PFSK-1 (cell line): ENCODE measurements around the gene ONECUT3.

ENCODE experiments used
- FOXP2 ChIP-seq: optimal IDR thresholded peaks from 2 replicates; pipeline ENCODE3; 2011; ENCODE audit warnings: borderline replicate concordance, control low read depth, inconsistent platforms; ENCODE audit not compliant: insufficient read depth; ENCODE audit errors: extremely low read length, extremely low read depth
- POLR2AphosphoS5 ChIP-seq: IDR thresholded peaks from 2 replicates; pipeline ENCODE4 v1.6.1; 2012; ENCODE audit warnings: low read depth, mild to moderate bottlenecking, control low read depth, low read length, moderate library complexity
- REST ChIP-seq, 2 experiments: IDR thresholded peaks; 2 replicates each; pipeline versions ENCODE4 v1.6.1 to v1.8.0; 2011 to 2012; ENCODE audit warnings: low read depth in 2 of 2, low read length in 2 of 2, control low read depth in 1 of 2, inconsistent platforms in 1 of 2, mild to moderate bottlenecking in 1 of 2, moderate library complexity in 1 of 2; ENCODE audit not compliant: insufficient read depth in 1 of 2
- SIN3A ChIP-seq: IDR thresholded peaks from 2 replicates; pipeline ENCODE4 v1.6.1; 2012; ENCODE audit warnings: mild to moderate bottlenecking, low read length, moderate library complexity, borderline replicate concordance; ENCODE audit not compliant: insufficient read depth
- TAF1 ChIP-seq: IDR thresholded peaks from 2 replicates; pipeline ENCODE4 v1.6.1; 2012; ENCODE audit warnings: low read length, control low read depth, borderline replicate concordance; ENCODE audit not compliant: insufficient read depth

Gene ONECUT3

GRCh38 chr19:1765232-1765903 lies 12.1 kb downstream of the ONECUT3 start:
- TF ChIP-seq FOXP2 (no peak), TAF1 (no peak), SIN3A (no peak), REST (IDR thresholded peaks at IDR 0.05; ENCODE audit: insufficient read depth in 1 of 2, low read depth in 2 of 2, low read length in 2 of 2) (no peak), POLR2AphosphoS5 (no peak)

DNA sequence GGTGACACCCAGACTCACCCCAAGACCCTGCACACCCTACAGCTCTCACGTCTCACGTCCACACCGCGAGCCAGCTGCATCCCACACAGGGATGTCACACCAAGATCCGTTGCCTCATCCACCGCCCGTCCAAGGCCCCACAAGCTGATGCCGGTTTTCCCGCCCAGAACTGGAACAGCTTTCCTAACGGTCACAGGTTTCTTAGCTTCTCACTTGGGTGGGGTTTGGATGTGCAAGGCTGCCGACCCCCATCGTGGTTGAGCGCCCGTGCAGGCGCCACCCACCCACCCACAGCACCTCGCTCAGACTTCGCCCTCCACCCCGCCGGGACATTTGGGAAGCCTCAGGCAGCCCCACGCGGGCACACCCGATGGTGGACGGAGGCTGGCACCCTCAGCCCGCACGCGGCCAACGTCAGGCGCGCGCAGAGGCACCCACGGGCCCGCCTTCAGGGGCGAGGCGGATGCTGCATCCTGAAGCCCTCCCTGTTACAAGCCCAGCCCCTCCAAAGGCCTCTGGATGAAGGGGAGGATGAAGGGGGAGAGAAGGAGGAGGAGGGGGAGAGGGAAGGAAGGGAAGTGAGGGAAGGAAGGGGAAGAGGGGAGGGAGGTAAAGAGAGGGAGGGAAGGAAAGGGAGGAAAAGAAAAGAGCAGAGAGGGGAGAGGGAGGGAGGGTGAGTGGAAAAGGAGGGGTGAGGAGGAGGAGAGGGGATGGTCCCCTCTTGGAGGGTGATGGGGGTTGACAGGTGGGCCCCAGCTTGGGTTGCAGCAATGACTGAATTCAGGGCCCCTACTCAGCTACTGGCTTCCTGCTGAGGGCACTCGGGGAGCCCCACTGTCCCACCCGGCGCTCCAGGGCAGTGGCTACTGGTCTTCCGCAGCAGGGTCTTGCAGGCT lies 12.8 kb downstream of the ONECUT3 start:
- no peak for TF ChIP-seq SIN3A
- no peak for TF ChIP-seq REST (IDR thresholded peaks at IDR 0.05; ENCODE audit: insufficient read depth in 1 of 2, low read depth in 2 of 2, low read length in 2 of 2)
- TF ChIP-seq TAF1: no peak
- no peak for TF ChIP-seq FOXP2
- no peak for TF ChIP-seq POLR2AphosphoS5

- no peak for TF ChIP-seq REST (IDR thresholded peaks at IDR 0.05; ENCODE audit: insufficient read depth in 1 of 2, low read depth in 2 of 2, low read length in 2 of 2)
- no peak for TF ChIP-seq FOXP2
Observed at GRCh38 chr19:1766800-1767352, 13.6 kb downstream of the ONECUT3 start.

DNA sequence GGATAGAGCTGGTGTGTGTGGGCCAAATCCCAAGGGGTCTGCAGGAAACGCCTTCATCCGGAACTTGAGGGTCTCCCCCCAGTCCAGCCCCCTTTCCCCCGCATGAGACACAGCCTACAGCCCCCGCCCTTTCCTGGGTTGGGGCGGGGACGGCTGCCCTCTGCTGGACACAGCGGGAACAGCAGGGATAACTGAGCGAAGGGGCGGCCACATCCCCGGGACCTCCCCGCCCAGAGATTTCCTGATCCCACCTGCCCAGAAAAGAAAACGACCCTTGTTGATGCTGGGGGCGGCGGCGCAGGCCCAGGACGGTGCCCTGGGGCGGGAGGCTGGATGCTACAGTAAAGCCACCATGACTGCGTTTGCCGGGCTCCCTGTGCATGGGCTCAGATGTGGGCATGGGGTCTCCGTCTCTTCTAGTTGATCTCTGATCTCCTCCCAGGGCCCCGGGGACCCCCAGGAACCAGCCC lies 14.2 kb downstream of the ONECUT3 start:
- TF ChIP-seq TAF1 (no peak), SIN3A (no peak), FOXP2 (no peak), POLR2AphosphoS5 (no peak), REST (IDR thresholded peaks at IDR 0.05; ENCODE audit: insufficient read depth in 1 of 2, low read depth in 2 of 2, low read length in 2 of 2) (no peak)
